Measurements from ENCODE around the gene ZFPL1. TPM values are rescaled to one million over a fixed set of nuclear protein-coding genes. Genes with fewer than 3 reads are reported as not detected.

Gene ZFPL1
- total and polyA plus RNA-seq, 9 of the 15 experiments (the other 6 are each of a cell fraction or from before 2014, with no cell fraction given) = 3.7 to 37.5 (median 22.7) TPM

- TF ChIP-seq, protein P1, sequence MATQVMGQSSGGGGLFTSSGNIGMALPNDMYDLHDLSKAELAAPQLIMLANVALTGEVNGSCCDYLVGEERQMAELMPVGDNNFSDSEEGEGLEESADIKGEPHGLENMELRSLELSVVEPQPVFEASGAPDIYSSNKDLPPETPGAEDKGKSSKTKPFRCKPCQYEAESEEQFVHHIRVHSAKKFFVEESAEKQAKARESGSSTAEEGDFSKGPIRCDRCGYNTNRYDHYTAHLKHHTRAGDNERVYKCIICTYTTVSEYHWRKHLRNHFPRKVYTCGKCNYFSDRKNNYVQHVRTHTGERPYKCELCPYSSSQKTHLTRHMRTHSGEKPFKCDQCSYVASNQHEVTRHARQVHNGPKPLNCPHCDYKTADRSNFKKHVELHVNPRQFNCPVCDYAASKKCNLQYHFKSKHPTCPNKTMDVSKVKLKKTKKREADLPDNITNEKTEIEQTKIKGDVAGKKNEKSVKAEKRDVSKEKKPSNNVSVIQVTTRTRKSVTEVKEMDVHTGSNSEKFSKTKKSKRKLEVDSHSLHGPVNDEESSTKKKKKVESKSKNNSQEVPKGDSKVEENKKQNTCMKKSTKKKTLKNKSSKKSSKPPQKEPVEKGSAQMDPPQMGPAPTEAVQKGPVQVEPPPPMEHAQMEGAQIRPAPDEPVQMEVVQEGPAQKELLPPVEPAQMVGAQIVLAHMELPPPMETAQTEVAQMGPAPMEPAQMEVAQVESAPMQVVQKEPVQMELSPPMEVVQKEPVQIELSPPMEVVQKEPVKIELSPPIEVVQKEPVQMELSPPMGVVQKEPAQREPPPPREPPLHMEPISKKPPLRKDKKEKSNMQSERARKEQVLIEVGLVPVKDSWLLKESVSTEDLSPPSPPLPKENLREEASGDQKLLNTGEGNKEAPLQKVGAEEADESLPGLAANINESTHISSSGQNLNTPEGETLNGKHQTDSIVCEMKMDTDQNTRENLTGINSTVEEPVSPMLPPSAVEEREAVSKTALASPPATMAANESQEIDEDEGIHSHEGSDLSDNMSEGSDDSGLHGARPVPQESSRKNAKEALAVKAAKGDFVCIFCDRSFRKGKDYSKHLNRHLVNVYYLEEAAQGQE (IDR thresholded peaks at IDR 0.05; ENCODE audit: borderline replicate concordance) = 0 out of 2 replicates have a peak, but pooled peaks have one; percentile 3
- TF ChIP-seq, protein P1 (CRISPR knock-in tag; IDR thresholded peaks at IDR 0.05; ENCODE audit: low read depth) = no peak
Measured at GRCh38 chr11:65083134-65083833, 738 bp upstream of the ZFPL1 start (continued).

Measured in K562 (cell line).